Adrenal gland (tissue), 5 donors: Measurements from ENCODE around the gene ST6GALNAC3.

Source experiments
- CTCF ChIP-seq, 6 experiments: fragments of 450-650 bp in 4 of 6; fragments of 200-600 bp in 2 of 6; sonication (generic) in 1 of 6; IDR thresholded peaks; 1 replicate in 5 of 6; 2 replicates in 1 of 6; pipeline versions ENCODE4 v1.5.1 to v1.8.0; 2016 to 2021; ENCODE audit warnings: antibody characterized with exemption in 6 of 6, mild to moderate bottlenecking in 2 of 6, moderate library complexity in 1 of 6
- POLR2A ChIP-seq, 2 donors: fragments of 450-650 bp; IDR thresholded peaks; one replicate each; pipeline ENCODE4 v1.6.1; 2017; ENCODE audit warnings: antibody characterized with exemption in 2 of 2, mild to moderate bottlenecking in 2 of 2, moderate library complexity in 1 of 2
- donor health status: DM: no; HTN: no; CAD: no.

- TF ChIP-seq POLR2A (IDR thresholded peaks at IDR 0.05) = no peak
- no peak for TF ChIP-seq CTCF (IDR thresholded peaks at IDR 0.05)
Observed at GRCh38 chr1:76140227-76140626, 65.7 kb downstream of the ST6GALNAC3 start.
